Breast epithelium (tissue), 4 donors: ENCODE results near the gene NEDD4L. TPM values are rescaled to one million over a fixed set of nuclear protein-coding genes. Genes with fewer than 3 reads are reported as not detected.

Source experiments
- DNase-seq, 2 donors: peaks; one replicate each; pipeline ENCODE4 v3.0.0-alpha.2; 2019; ENCODE audit warnings: low spot score in 2 of 2
- H3K27ac ChIP-seq, 2 donors: fragments of 200-600 bp; sonication (generic) in 1 of 2; one replicate each; pipeline ENCODE4 v1.5.1; 2016 to 2019; ENCODE audit warnings: mild to moderate bottlenecking in 1 of 2
- H3K27me3 ChIP-seq, 2 donors: fragments of 200-600 bp; sonication (generic) in 1 of 2; one replicate each; pipeline versions ENCODE4 v1.5.1 to v1.6.0; 2017 to 2019; ENCODE audit warnings: control low read depth in 1 of 2, mild to moderate bottlenecking in 1 of 2
- H3K36me3 ChIP-seq: fragments of 200-600 bp; one replicate; pipeline ENCODE4 v1.5.1; 2019
- H3K4me1 ChIP-seq, 2 donors: fragments of 200-600 bp; sonication (generic); one replicate each; pipeline ENCODE4 v1.5.1; 2016 to 2019; ENCODE audit warnings: control low read depth in 1 of 2
- H3K4me3 ChIP-seq, 3 donors: fragments of 200-600 bp; sonication (generic); 1 replicate in 2 of 3; 2 replicates in 1 of 3; pipeline ENCODE4 v1.5.1; 2016 to 2019; ENCODE audit warnings: mild to moderate bottlenecking in 3 of 3, moderate library complexity in 2 of 3
- H3K9me3 ChIP-seq, 2 donors: fragments of 200-600 bp; sonication (generic) in 1 of 2; one replicate each; pipeline ENCODE4 v1.5.1; 2016 to 2019; ENCODE audit warnings: control low read depth in 1 of 2
- POLR2A ChIP-seq: fragments of 450-650 bp; IDR thresholded peaks from one replicate; pipeline ENCODE4 v1.6.1; 2016; ENCODE audit warnings: antibody characterized with exemption, mild to moderate bottlenecking, moderate library complexity
- POLR2AphosphoS5 ChIP-seq, 3 donors: sonication (generic); formaldehyde crosslinking; IDR thresholded peaks; one replicate each; pipeline ENCODE4 v1.6.1; 2017; ENCODE audit warnings: antibody characterized with exemption in 3 of 3
- intact Hi-C: fragments of 100-400 bp; cut with DNase I; formaldehyde crosslinking; loops from one replicate; pipeline ENCODE4 v1.15.1; 2023; ENCODE audit warnings: low total_unique reads
- total RNA-seq, 3 donors: library from RNA; depleted of rRNA; stranded (reverse); fragments of >200 nt; gene quantifications; one replicate each; pipeline ENCODE4 v1.1.0, GENCODE V29; 2016
- TF ChIP-seq, protein P1 (sequence below), 3 donors: fragments of 450-650 bp; IDR thresholded peaks; one replicate each; pipeline ENCODE4 v1.5.1; 2016 to 2017; ENCODE audit warnings: antibody characterized with exemption in 3 of 3, mild to moderate bottlenecking in 3 of 3, moderate library complexity in 3 of 3

NEDD4L gene
- total RNA-seq, 3 donors from 2014 or later = 26.2 to 162 (median 106) TPM

DNA sequence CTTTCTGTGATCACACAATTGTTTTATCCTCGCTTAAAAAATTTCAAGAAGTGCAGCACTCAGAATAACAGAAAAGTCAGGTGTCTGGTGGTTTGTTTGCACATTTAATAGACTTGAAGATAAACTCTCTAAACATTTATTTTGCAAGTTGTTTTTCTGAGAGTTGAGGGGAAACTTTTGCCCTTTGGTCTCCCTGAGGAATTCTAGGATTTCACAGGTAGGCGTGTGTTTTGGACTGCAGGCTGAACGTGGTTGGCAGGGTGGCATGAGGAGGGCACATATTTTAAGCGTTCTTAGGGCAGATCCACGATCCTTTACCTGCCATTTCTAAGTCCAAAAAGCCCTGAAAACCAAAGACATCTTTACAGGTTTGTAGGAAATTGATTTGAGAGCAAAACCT is 188.6 kb downstream of the NEDD4L start:
- intact Hi-C loops = no loop called here
- TF ChIP-seq POLR2AphosphoS5 (IDR thresholded peaks at IDR 0.05) = no peak
- TF ChIP-seq, protein P1, sequence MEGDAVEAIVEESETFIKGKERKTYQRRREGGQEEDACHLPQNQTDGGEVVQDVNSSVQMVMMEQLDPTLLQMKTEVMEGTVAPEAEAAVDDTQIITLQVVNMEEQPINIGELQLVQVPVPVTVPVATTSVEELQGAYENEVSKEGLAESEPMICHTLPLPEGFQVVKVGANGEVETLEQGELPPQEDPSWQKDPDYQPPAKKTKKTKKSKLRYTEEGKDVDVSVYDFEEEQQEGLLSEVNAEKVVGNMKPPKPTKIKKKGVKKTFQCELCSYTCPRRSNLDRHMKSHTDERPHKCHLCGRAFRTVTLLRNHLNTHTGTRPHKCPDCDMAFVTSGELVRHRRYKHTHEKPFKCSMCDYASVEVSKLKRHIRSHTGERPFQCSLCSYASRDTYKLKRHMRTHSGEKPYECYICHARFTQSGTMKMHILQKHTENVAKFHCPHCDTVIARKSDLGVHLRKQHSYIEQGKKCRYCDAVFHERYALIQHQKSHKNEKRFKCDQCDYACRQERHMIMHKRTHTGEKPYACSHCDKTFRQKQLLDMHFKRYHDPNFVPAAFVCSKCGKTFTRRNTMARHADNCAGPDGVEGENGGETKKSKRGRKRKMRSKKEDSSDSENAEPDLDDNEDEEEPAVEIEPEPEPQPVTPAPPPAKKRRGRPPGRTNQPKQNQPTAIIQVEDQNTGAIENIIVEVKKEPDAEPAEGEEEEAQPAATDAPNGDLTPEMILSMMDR (IDR thresholded peaks at IDR 0.05) = no peak
- no peak overlapping the region for H3K4me3 ChIP-seq
- H3K4me1 ChIP-seq = no peaks in the 10 kb centered on the region
- H3K27ac ChIP-seq = peak overlapping the region; percentile 39 to 79
- H3K36me3 ChIP-seq = no peaks in the 10 kb centered on the region
- H3K27me3 ChIP-seq = no peaks in the 10 kb centered on the region
- no peak for DNase-seq
- no peaks in the 10 kb centered on the region for H3K9me3 ChIP-seq

DNA sequence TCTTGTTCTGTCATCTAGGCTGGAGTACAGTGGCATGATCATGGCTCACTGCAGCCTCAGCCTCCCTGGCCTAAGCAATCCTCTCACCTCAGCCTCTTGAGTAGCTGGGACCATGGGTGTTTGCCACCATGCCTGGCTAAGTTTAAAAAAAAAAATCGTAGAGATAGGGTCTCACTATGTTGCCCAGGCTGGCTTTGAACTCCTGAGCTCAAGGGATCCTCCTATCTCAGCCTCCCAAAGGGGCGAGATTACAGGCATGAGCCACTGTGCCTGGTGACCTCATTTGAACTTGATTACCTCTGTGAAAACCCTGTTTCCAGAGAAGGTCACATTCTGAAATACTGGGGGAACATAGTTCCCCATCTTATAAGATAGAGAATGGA is 190.3 kb downstream of the NEDD4L start:
- H3K4me3 ChIP-seq = no peak overlapping the region
- H3K27ac ChIP-seq = peak overlapping the region; percentile 75 to 79
- no peaks in the 10 kb centered on the region for H3K36me3 ChIP-seq
- no peaks in the 10 kb centered on the region for H3K27me3 ChIP-seq
- intact Hi-C loops = no loop called here
- no peaks in the 10 kb centered on the region for H3K4me1 ChIP-seq
- H3K9me3 ChIP-seq = no peaks in the 10 kb centered on the region
- TF ChIP-seq POLR2AphosphoS5 (IDR thresholded peaks at IDR 0.05) = no peak
- TF ChIP-seq, protein P1 (IDR thresholded peaks at IDR 0.05) = no peak
- no peak for TF ChIP-seq POLR2A
- no peak for DNase-seq

DNA sequence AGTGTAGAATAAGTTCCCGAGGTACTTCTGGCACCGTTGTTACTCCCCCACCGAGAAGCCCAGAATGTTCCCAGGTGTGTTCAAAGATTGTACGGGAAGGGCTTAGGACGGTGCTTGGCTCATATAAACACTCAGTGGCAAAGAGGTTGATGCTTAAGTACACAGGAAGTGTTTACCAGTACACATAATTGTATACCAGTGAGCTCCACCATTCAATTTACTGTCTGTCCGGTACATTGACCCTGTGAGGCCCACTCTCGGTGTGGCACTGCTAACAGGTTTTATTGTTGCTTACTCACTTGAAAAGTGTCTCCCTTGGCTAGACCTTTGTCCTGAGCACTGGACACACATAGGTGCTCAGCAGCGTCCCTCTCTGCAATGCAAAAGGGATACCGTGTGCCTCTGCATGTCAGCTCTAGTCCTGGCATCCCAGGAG is 191.0 kb downstream of the NEDD4L start:
- Histone ChIP-seq H3K4me3 (peak overlapping the region in 1 of 3 donors; percentile 5), H3K27me3 (no peaks in the 10 kb centered on the region), H3K27ac (peak overlapping the region; percentile 75 to 79), H3K36me3 (no peaks in the 10 kb centered on the region), H3K9me3 (no peaks in the 10 kb centered on the region), H3K4me1 (no peaks in the 10 kb centered on the region)
- DNase-seq = no peak
- TF ChIP-seq POLR2A (no peak), POLR2AphosphoS5 (IDR thresholded peaks at IDR 0.05) (no peak)
- TF ChIP-seq, protein P1 (IDR thresholded peaks at IDR 0.05) = no peak
- intact Hi-C loops = no loop called here

DNA sequence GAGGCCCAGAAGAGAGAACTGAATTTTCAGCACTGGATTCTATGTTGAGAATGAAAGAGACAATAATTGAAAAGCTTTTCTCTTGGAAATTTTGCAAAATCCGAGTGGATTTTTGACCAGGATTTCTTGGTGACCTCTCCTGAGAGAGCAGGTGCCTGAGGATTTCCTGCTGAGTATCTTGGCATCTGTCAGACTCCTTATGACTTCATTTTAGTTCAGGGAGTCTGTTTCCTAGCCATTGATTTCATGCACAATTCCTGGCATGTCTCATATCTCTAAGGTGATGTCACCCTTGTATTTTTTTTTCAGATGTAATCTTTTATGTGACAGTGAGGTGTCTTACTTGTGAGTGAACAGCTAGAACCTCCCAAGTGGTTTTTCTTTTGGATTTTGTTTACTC is 195.9 kb downstream of the NEDD4L start:
- no peaks in the 10 kb centered on the region for H3K36me3 ChIP-seq
- intact Hi-C loops = no loop called here
- H3K4me3 ChIP-seq = no peak overlapping the region
- no peak for TF ChIP-seq POLR2AphosphoS5 (IDR thresholded peaks at IDR 0.05)
- TF ChIP-seq, protein P1 (IDR thresholded peaks at IDR 0.05) = no peak
- TF ChIP-seq POLR2A = no peak
- no peaks in the 10 kb centered on the region for H3K4me1 ChIP-seq
- H3K27me3 ChIP-seq = no peaks in the 10 kb centered on the region
- no peaks in the 10 kb centered on the region for H3K9me3 ChIP-seq
- H3K27ac ChIP-seq = peak overlapping the region; percentile 2 to 49
- no peak for DNase-seq

DNA sequence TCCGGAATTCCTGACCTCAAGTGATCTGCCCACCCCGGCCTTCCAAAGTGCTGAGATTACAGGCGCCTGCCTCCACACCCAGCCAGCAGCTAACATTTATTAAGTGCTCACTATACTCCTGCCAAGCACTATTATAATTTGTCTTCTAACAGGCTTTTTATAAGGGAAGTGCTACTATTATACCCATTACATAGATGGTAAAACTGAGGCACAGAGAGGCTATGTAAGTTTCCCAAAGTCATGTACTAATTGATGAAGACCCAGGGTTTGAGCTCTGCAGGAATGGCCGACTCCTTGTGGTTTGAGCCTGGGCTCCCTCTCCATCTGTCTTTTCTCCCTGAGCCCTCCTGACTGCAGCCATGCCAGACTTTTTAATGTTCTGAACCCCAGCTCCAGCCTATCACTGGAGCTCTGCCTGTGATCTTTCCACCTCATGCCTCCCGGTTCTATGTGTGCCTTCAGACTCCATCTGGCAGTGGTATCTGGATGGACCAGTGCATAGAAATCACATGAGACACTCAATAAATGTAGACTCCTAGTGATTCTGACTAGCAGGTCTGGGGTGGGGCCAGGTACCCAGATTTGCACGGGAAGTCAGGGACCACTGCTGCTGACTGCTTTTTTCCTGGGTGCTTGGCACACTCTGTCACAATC is 197.1 kb downstream of the NEDD4L start:
- intact Hi-C loops = no loop called here
- Histone ChIP-seq H3K4me1 (no peaks in the 10 kb centered on the region), H3K27ac (peak overlapping the region in 1 of 2 donors; percentile 17), H3K9me3 (no peaks in the 10 kb centered on the region), H3K36me3 (no peaks in the 10 kb centered on the region), H3K27me3 (no peaks in the 10 kb centered on the region), H3K4me3 (no peak overlapping the region)
- no peak for DNase-seq
- TF ChIP-seq POLR2A (no peak), POLR2AphosphoS5 (IDR thresholded peaks at IDR 0.05) (no peak)
- TF ChIP-seq, protein P1 (IDR thresholded peaks at IDR 0.05) = no peak
